ENCODE results near the gene GSTA2. TPM values are rescaled to one million over a fixed set of nuclear protein-coding genes. Genes with fewer than 3 reads are reported as not detected.
"Not testable (repeated sequence)": the region's sequence is repeated elsewhere in the genome, so short reads cannot be mapped to it uniquely, and the experiment has no call there.

The GSTA2 gene
- total and polyA plus RNA-seq, 5 experiments from 2014 or later, result not detected

DNA sequence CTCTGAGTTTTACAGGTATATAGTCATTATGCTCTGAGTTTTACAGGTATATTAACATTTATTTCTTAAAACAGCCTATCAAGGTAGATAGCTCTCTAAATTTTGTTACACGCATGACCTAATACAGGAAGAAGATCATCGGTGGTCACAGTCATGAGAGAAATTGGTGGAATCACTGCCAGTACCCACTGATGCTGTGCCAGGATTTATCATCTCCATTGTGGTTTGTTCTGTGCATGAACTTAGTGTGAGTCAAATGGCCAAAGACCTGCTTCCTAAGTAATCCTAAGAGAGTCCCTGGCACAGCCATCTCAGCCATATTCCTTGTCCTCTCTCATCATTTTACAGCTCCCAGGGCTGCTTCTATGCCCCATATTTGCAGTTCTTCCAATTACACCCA lies 10.1 kb downstream of the GSTA2 start:
- H3K27ac Mint-ChIP-seq, H3K4me3 Mint-ChIP-seq, DNase-seq, ATAC-seq, POLR2A ChIA-PET, H3K4me1 Mint-ChIP-seq: not testable (repeated sequence)
- peaks cover 0 to 15% (median 4%) of the 10 kb centered on the region in 9 donors for H3K9me3 Mint-ChIP-seq
- peaks cover 0 to 12% (median 5%) of the 10 kb centered on the region in 3 donors for H3K36me3 Mint-ChIP-seq
- peaks cover 2 to 19% (median 6%) of the 10 kb centered on the region in 5 donors for H3K27me3 Mint-ChIP-seq

DNA sequence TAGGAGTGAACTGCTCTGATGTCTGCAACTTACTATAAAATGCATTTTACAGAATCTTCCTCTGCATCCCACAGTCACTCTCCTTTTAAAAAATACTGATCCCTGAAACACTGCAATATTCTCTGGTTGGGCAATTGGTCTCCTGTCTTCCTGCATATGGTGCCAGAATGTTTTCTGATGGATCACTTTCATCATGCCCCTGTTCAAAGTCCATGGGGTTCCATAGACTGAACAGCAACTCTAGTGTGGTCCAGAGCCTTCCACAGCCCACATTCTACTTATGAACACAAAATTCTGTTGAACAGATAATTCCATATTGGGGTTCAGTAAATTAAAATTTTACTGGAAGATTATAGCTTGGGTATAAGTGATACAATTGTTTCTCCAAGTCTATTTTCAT lies 11.0 kb downstream of the GSTA2 start:
- H3K4me3 Mint-ChIP-seq, result no peak overlapping the region

DNA sequence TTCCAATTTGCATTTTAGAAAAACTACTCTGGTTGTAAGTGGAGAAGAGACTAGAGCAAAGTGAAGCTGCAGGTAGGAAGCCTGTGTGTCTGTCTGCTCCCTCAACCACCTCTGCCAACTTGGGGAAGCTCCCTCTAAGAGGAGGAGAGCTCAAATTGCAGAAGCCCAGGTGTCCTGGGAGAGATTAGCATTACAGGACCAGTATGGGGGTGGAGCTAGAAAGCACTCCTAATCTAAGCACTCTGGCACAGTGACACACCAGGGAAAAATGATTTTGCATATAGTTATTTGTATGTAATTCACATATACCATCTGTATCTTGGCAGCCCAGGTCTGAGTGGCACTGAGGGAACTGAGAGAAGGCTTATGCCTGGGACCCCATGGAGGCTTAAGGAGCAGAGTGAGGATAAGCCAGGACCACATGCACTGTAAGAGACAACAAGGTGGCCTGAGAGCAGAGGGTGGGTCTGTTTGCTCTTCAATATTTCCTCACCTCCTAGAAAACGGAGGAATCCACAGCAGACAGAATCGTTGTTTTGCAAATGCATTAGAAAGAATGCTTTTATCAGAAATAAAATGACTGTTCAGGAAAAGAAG lies 13.6 kb downstream of the GSTA2 start:
- H3K9me3 Mint-ChIP-seq, result peaks cover 0 to 15% (median 4%) of the 10 kb centered on the region in 9 donors
- H3K4me1 Mint-ChIP-seq, result no peaks in the 10 kb centered on the region
- no peak overlapping the region for H3K4me3 Mint-ChIP-seq
- H3K27ac Mint-ChIP-seq, result no peak overlapping the region
- no peak for ATAC-seq
- no peak for DNase-seq
- peaks cover 0 to 12% (median 5%) of the 10 kb centered on the region in 3 donors for H3K36me3 Mint-ChIP-seq
- POLR2A ChIA-PET, result no interaction called here
- peaks cover 3 to 13% (median 5%) of the 10 kb centered on the region in 5 donors for H3K27me3 Mint-ChIP-seq

More for the DNA sequence above, 11.0 kb downstream of the GSTA2 start:
- Mint-ChIP-seq H3K27ac (no peak overlapping the region), H3K9me3 (peaks cover 0 to 15% (median 4%) of the 10 kb centered on the region in 9 donors), H3K36me3 (peaks cover 0 to 12% (median 5%) of the 10 kb centered on the region in 3 donors), H3K27me3 (peaks cover 2 to 21% (median 6%) of the 10 kb centered on the region in 5 donors), H3K4me1 (no peaks in the 10 kb centered on the region)
- DNase-seq, result no peak
- no peak for ATAC-seq
- POLR2A ChIA-PET, result no interaction called here

DNA sequence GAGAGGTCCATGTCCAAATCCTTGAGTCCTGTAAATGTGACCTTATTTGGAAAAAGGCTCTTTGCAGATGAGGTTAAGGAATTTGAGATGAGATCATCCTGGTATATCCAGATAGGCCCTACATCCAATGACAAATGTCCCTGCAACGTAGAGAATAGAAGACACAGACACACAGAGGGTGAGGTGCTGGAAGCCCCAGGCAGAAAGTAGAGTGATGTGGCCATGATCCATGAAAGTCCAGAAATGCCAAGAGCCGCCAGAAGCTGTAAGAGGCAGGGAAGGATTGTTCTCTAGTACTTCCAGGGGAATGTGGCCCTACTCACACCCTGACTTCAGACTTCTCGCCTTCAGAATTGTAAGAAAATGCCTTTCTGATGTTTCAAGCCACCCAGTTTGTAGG lies 16.0 kb downstream of the GSTA2 start:
- H3K36me3 Mint-ChIP-seq, H3K27ac Mint-ChIP-seq, POLR2A ChIA-PET, DNase-seq, H3K4me1 Mint-ChIP-seq, ATAC-seq, H3K4me3 Mint-ChIP-seq: not testable (repeated sequence)
- Mint-ChIP-seq H3K9me3 (peaks cover 0 to 14% (median 4%) of the 10 kb centered on the region in 9 donors), H3K27me3 (peaks cover 3 to 14% (median 8%) of the 10 kb centered on the region in 5 donors)

DNA sequence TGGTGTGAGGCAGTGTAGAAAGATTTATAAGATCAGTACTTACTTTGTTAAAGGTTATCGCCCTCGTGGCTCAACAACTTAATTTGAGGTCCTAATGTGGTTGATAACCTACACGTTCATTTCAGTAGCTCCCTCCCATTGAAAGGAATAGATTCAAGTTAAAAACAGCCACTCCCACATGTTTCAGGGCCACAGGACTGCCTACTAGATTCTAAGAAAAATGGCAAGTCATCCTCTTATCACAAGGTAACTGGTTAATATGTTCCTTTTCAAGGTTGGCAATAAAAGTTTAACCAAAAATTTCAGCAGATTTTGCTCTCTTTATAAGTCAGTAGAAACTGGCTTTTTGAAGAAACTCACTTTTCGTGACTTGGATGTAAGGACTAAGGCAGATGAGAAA lies 17.1 kb downstream of the GSTA2 start:
- DNase-seq, result no peak
- no peak overlapping the region for H3K4me3 Mint-ChIP-seq
- H3K27ac Mint-ChIP-seq, result no peak overlapping the region
- POLR2A ChIA-PET, result no interaction called here
- H3K36me3 Mint-ChIP-seq, result peaks cover 0 to 4% (median 4%) of the 10 kb centered on the region in 3 donors
- no peak for ATAC-seq
- no peaks in the 10 kb centered on the region for H3K4me1 Mint-ChIP-seq
- peaks cover 0 to 10% (median 4%) of the 10 kb centered on the region in 9 donors for H3K9me3 Mint-ChIP-seq
- peaks cover 5 to 14% (median 9%) of the 10 kb centered on the region in 5 donors for H3K27me3 Mint-ChIP-seq

DNA sequence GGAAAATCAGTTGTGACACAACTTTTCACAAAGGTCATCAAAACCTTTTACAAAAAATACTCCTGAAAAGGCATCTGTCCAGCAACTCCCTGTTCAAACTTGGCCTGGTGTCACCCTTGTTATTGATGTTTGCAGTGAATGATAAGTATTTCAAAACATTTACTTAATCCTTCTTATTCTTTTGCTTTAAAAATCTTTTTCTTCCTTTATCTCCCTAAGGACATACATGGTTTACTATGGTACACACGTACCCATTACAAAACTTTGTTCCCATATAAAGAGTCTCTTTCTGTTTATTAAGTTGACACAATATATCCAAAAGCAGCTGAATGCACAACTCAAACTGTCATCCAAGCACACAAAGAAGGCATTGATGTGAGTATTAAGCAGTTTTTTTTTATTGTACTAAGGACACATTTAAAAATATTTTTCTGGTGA lies 17.5 kb downstream of the GSTA2 start:
- H3K9me3 Mint-ChIP-seq, result peaks cover 0 to 11% (median 1%) of the 10 kb centered on the region in 9 donors
- POLR2A ChIA-PET, result no interaction called here
- H3K36me3 Mint-ChIP-seq, result peaks cover 0 to 4% (median under 1%) of the 10 kb centered on the region in 3 donors
- peaks cover 5 to 14% (median 9%) of the 10 kb centered on the region in 5 donors for H3K27me3 Mint-ChIP-seq
- no peak for ATAC-seq
- no peak overlapping the region for H3K4me3 Mint-ChIP-seq
- no peak overlapping the region for H3K27ac Mint-ChIP-seq
- DNase-seq, result no peak
- H3K4me1 Mint-ChIP-seq, result no peaks in the 10 kb centered on the region

DNA sequence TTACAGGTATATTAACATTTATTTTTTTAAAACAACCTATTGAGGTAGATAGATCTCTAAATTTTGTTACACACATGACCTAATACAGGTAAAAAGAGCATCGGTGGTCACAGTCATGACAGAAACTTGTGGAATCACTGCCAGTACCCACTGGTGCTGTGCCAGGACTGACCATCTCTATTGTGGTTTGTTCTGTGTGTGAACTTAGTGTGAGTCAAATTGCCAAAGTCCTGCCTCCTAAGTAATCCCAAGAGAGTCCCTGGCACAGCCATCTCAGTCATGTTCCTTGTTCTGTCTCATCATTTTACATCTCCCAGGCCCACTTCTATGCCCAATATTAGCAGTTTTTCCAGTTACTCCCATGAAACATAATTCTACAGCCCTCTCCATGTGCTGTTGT lies 21.4 kb downstream of the GSTA2 start:
- no peak overlapping the region for H3K27ac Mint-ChIP-seq
- POLR2A ChIA-PET, result no interaction called here
- no peak overlapping the region for H3K4me3 Mint-ChIP-seq
- no peaks in the 10 kb centered on the region for H3K4me1 Mint-ChIP-seq
- no peak for ATAC-seq
- H3K9me3 Mint-ChIP-seq, result peaks cover 0 to 19% (median 2%) of the 10 kb centered on the region in 9 donors
- DNase-seq, result no peak
- peaks cover 5 to 14% (median 8%) of the 10 kb centered on the region in 5 donors for H3K27me3 Mint-ChIP-seq
- H3K36me3 Mint-ChIP-seq, result peaks cover 0 to 11% (median 2%) of the 10 kb centered on the region in 3 donors

DNA sequence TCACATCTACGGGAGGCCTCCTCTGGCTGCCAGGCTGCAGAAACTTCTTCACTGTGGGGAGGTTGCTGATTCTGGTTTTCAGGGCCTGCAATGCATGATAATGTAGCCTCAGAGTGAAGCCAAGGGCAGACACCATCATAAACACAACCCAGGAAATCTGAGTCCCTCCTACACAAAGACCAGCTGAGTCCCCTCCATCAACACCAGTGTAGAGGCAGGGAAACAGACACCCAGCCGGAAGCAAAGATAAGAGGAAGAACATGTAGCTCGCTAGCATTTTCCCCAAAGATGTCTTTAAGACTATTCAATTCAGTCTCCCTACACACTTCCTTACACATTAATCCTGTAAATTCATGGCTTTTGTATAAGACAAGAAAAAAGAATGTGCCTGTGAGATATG lies 23.6 kb downstream of the GSTA2 start:
- no peak for DNase-seq
- no peaks in the 10 kb centered on the region for H3K4me1 Mint-ChIP-seq
- POLR2A ChIA-PET, result no interaction called here
- peaks cover 0 to 11% (median 2%) of the 10 kb centered on the region in 3 donors for H3K36me3 Mint-ChIP-seq
- no peak for ATAC-seq
- peaks cover 0 to 19% (median 2%) of the 10 kb centered on the region in 9 donors for H3K9me3 Mint-ChIP-seq
- no peak overlapping the region for H3K4me3 Mint-ChIP-seq
- H3K27me3 Mint-ChIP-seq, result peaks cover 5 to 14% (median 7%) of the 10 kb centered on the region in 5 donors
- no peak overlapping the region for H3K27ac Mint-ChIP-seq

DNA sequence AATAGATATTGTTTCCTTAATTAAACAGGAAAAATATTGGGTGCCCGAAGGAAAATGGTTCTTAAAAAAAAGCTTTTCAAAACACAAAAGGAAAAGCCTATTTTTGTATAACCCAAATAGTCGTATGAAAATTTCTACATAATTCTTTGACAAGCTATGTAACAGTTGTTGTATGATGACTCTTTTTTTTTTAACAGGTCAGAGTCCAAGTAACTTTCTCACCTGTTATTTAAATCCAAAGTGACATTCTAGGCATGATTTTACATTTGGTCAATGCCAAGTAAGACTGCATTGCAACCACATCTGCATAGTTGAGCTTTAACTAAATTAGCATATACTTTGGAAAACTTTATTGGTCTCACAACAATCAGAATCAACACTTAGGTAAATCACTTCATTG lies 24.1 kb downstream of the GSTA2 start:
- H3K36me3 Mint-ChIP-seq, result peaks cover 0 to 11% (median 2%) of the 10 kb centered on the region in 3 donors
- H3K27me3 Mint-ChIP-seq, result peaks cover 4 to 9% (median 7%) of the 10 kb centered on the region in 5 donors
- peaks cover 0 to 19% (median 2%) of the 10 kb centered on the region in 9 donors for H3K9me3 Mint-ChIP-seq
- H3K4me1 Mint-ChIP-seq, result no peaks in the 10 kb centered on the region
- H3K27ac Mint-ChIP-seq, result no peak overlapping the region
- no peak overlapping the region for H3K4me3 Mint-ChIP-seq
- no peak for DNase-seq
- no peak for ATAC-seq
- POLR2A ChIA-PET, result no interaction called here

DNA sequence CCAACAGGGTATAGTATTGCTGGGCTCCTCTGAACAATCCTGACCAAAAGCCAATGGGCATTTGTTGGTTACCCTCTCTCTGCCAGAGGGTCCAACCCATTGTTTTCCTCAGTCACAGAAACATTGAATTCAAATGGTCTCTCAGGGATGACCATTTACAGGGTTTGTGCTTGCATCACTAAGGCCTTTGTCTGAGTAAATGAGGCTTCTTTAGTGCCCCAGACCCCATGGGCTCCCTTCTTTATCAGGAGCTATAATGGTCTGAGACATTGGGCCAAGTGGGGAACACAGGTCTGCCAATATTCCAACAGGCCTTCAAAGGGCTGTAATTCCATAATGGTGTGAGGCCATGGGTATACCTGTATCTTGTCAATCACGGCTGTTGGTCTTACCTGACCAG lies 27.1 kb downstream of the GSTA2 start:
- Mint-ChIP-seq H3K4me1 (no peaks in the 10 kb centered on the region), H3K27ac (no peak overlapping the region), H3K27me3 (peaks cover 0 to 3% (median 0%) of the 10 kb centered on the region in 5 donors), H3K36me3 (peaks cover 0 to 11% (median 2%) of the 10 kb centered on the region in 3 donors), H3K4me3 (no peak overlapping the region), H3K9me3 (peaks cover 0 to 15% (median 2%) of the 10 kb centered on the region in 9 donors)
- no peak for DNase-seq
- no peak for ATAC-seq
- POLR2A ChIA-PET, result no interaction called here

DNA sequence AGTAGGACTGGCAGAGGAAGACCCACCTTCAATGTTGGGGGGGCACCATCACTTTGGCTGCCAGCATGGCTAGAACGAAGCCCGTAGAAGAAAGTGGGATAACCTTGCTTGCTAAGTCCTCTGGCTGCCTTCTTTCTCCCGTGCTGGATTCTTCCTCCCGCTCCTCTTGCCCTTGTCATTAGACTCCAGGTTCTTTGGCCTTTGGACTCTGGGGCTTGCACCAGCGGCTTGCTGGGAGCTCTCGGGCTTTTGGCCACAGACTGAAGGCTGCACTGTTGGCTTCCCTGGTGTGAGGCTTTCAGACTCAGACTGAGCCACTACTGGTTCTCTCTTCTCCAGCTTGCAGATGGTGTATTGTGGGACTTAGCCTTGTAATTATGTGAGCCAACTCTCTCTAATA lies 28.2 kb downstream of the GSTA2 start:
- no peak for ATAC-seq
- H3K27me3 Mint-ChIP-seq, result peaks cover 0 to 1% (median 0%) of the 10 kb centered on the region in 5 donors

DNA sequence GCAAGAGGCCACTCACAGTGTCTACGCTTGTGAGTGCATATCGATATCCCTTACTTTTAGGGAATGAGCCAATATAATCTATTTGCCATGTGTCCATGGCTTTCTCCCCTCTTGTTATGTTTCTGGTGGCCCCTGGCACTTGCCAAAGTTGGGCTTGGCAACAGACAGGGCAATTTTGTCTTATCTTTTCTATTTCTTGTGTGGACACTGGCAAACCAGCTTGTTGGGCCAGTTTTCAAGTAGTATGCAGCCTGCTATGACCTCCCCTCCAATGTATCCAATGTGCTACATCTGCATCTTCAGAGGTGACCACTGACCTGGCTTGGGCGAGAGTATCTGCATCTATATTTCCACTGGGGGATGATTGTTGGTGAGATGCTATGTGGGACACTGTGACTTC lies 29.2 kb downstream of the GSTA2 start:
- Mint-ChIP-seq H3K27ac (no peak overlapping the region), H3K36me3 (no peaks in the 10 kb centered on the region), H3K9me3 (no peaks in the 10 kb centered on the region), H3K4me1 (no peaks in the 10 kb centered on the region), H3K4me3 (no peak overlapping the region), H3K27me3 (peaks cover 0 to 1% (median 0%) of the 10 kb centered on the region in 5 donors)
- DNase-seq (no peak), ATAC-seq (no peak)
- POLR2A ChIA-PET, result no interaction called here

More for the DNA sequence above, 28.2 kb downstream of the GSTA2 start:
- POLR2A ChIA-PET, result no interaction called here
- H3K4me3 Mint-ChIP-seq, result no peak overlapping the region
- H3K4me1 Mint-ChIP-seq, result no peaks in the 10 kb centered on the region
- H3K36me3 Mint-ChIP-seq, result peaks cover 0 to 5% (median 2%) of the 10 kb centered on the region in 3 donors
- H3K9me3 Mint-ChIP-seq, result peaks cover 0 to 6% (median 0%) of the 10 kb centered on the region in 9 donors
- no peak overlapping the region for H3K27ac Mint-ChIP-seq
- DNase-seq, result no peak

DNA sequence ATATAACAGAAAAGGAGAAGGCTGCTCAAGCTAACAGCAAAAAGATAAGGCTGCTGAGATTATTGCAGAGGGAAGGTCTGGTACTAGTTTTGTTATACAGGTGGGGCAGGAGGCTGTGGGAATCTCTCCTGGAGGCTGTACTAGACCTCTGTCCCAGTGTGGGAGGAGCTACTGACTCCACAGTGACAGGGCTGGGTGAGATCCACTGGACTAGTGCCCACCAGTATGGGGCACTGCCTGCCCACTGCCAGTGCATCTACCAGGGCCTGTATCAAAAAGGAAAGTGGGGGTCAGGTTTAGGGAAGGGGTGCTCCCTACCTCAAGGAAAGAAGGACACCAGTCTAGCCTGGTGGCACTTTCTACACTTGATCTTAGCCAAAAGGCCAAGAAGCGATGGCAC lies 30.1 kb downstream of the GSTA2 start:
- H3K9me3 Mint-ChIP-seq, result no peaks in the 10 kb centered on the region
- H3K36me3 Mint-ChIP-seq, result no peaks in the 10 kb centered on the region
- ATAC-seq (no peak), DNase-seq (no peak)
- POLR2A ChIA-PET, result no interaction called here
- H3K27ac Mint-ChIP-seq, result no peak overlapping the region
- no peak overlapping the region for H3K4me3 Mint-ChIP-seq
- H3K4me1 Mint-ChIP-seq, result no peaks in the 10 kb centered on the region
- H3K27me3 Mint-ChIP-seq, result peaks cover 0 to 1% (median 0%) of the 10 kb centered on the region in 5 donors

DNA sequence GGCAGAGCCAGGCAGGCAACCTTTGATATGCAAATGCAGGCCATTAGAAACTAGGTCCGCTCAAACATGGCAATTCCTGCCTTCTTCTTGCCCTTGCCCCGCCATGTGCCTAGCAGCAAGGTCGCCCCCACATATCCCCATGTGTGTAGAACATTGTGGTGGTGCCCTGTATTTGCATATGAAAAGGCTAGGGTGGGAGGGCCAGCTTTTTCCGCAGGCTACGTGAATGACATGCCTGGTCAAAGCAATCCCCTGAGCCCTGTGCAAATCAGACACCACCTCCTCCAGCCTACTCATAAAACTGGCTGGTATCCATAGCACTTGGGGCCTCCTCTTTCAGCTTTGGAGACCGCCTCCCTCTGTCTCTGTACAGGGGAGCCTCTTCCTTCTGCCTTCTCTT lies 31.6 kb downstream of the GSTA2 start:
- no peak overlapping the region for H3K27ac Mint-ChIP-seq
- H3K4me3 Mint-ChIP-seq, result no peak overlapping the region
- DNase-seq (no peak), ATAC-seq (no peak)
- POLR2A ChIA-PET, result no interaction called here
- no peaks in the 10 kb centered on the region for H3K9me3 Mint-ChIP-seq
- H3K27me3 Mint-ChIP-seq, result no peaks in the 10 kb centered on the region
- no peaks in the 10 kb centered on the region for H3K4me1 Mint-ChIP-seq
- H3K36me3 Mint-ChIP-seq, result no peaks in the 10 kb centered on the region
